Ammon's horn (tissue), 1 donor: ENCODE measurements around the gene NFX1.

Experiments used
- DNase-seq: peaks from one replicate; pipeline ENCODE4 v3.0.0-alpha.2; 2016; ENCODE audit warnings: low spot score

NFX1 gene

DNA sequence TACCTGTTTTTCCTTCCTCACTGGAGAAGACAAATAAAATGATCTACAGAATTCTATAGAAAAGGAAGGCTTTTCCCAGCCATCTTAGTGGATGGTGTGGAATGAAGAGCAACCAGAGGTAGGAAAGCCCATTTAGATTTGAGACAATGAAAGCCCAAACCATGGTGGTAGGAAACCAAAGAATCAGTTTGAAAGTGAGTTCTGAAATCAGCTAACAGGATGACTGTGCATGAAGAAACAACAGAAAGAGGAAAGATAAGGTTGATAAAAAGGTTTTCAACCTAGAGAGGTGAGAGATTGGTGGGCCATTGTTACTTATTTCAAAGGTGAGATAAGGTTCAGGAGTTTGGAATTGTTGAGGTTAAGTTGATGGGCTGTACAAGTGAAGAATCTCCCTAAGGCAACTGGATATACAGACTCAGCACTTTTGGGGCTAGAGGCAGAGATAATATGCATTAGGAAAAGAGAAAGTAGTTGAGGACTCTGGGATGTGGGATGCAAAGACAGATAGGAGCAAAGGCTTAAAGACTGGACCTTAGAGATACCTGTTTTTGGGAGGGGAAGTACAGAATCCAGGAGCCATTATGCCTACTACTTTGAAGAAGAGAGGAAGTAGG lies 23.1 kb upstream of the NFX1 start:
- DNase-seq, result no peak

DNA sequence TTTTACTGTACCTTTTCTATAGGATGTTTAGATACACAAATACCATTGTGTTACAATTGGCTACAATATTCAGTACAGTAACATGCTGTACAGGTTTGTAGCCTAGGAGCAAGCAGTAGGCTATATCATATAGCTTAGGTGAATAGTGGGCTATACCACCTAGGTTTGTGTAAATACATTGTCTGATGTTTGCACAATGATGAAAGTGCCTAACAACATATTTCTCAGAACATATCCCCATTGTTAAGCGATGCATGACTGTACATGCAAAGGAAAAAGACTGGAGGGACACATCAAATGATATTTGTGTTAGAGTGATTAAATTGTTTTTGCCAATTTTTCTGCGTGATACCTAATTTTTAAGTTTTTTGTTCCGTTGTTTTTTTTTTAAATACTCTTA lies 20.2 kb upstream of the NFX1 start:
- DNase-seq, result no peak

- DNase-seq, result no peak
Observed at GRCh38 chr9:33272061-33272460, 18.3 kb upstream of the NFX1 start.

- no peak for DNase-seq
Observed at GRCh38 chr9:33273266-33273971, 16.9 kb upstream of the NFX1 start.

DNA sequence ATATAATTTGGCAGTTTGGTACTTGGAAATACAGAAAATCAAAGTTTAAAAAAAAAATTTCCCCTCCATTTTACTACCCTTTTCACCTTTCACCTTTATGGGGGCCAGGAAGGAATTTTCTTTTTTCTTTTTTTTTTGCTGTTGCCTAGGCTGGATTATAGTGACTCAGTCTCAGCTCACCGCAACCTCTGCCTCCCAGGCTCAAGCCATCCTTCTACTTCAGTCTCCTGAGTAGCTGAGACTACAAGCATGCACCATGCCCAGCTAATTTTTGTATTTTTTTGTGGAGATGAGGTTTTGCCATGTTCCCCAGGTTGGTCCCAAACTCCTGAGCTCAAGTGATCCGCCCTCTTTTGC lies 16.4 kb upstream of the NFX1 start:
- no peak for DNase-seq

- DNase-seq, result no peak
Observed at GRCh38 chr9:33277484-33277883, 12.8 kb upstream of the NFX1 start.

DNA sequence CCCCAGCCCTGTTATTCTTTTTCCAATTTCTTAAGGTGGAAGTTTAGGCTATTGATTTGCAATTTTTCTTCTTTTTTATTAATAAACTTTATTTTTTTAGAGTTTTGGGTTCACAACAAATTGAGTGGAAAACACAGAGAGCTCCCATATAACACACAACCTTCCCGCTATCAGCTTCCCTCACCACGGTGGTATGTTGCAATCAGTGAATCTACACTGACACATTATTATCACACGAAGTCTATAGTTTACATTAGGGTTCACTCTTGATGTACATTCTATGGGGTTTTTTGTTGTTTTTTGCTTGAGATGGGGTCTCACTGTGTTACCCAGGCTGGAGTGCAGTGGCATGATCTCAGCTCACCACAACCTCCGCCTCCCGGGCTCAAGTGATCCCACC lies 4.8 kb upstream of the NFX1 start:
- DNase-seq, result no peak

DNA sequence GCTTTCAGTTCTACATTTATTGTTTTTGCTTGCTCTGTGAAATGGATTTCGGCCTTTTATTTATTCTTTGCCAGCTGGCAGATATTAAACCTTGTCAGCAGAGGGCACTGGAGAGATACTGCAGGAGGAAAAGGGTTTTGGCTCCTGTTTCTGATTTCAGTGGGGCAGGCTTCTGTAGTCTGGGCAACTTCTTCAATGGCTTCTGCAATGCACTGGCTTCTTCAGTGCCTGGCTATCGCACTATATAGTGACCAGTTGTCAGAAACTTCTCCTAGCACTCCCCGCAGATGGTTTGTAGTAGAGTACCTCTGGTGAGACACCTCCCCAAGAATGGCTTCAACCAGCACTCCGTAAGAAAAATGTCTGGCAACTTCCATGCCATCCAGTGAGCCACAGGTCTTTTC lies 3.2 kb upstream of the NFX1 start:
- peak; percentile 81 for DNase-seq

- no peak for DNase-seq
Observed at GRCh38 chr9:33288235-33288634, 2.1 kb upstream of the NFX1 start.

DNA sequence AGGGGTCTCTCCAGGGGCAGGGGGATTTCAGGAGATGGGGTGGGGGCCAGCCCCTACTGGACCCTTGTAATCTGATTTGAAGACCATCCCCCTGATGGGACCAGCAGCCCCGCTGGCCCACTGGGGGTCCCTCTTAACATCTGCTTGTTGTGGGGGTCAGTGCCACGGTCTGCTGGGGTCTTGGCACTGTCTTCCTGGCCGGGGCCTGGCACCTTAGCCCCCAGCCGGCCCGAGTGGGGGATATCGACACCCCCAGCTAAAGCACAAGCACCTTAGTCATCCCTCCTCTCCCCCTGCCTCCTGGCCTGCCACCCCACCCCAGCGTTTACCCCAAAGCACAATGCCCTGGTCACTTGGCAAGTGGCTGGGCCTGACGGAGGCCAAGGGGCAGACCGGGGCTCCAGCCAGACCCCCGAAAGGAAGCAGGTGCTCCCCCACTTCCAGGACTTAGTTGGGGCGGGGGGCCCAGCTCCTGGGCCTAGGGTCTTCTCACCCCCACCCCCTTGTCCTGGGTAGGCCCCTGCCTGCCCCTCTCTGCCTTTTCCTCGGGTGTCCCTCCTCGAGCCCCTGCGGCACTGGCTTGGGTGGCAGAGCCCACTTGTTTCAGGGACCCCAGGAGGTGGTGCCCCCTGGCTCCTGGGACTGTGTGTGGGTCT lies 1.4 kb upstream of the NFX1 start:
- no peak for DNase-seq

GRCh38 chr9:33289496-33289895 lies 820 bp upstream of the NFX1 start:
- peak; percentile 18 for DNase-seq

GRCh38 chr9:33289936-33290246 lies 425 bp upstream of the NFX1 start:
- no peak for DNase-seq

DNA sequence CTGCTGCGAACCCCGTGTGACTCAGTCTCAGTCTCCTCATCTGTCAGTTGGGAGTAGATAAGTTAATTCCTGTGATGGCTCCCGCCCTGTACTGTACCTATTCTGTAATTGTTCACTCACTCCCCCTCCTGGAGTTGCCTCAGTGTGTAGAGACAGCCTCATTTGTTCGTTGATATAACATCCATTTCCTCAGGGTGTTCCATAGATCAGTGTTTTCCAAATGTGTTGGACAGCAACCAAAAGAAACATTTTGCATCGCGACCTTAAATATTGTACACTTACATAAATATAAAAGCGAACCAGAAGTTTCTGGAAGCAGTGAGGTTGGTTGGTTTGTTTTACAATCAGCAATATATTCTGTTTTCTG lies 698 bp downstream of the NFX1 start:
- no peak for DNase-seq

- DNase-seq, result no peak
Observed at GRCh38 chr9:33291901-33292300, 1.6 kb downstream of the NFX1 start.

- DNase-seq, result no peak
Observed at GRCh38 chr9:33293782-33294181, 3.5 kb downstream of the NFX1 start.

- DNase-seq, result no peak
Observed at GRCh38 chr9:33294670-33295432, 4.5 kb downstream of the NFX1 start.

- DNase-seq, result no peak
Observed at GRCh38 chr9:33295571-33295970, 5.3 kb downstream of the NFX1 start.

GRCh38 chr9:33297432-33297831 lies 7.1 kb downstream of the NFX1 start:
- DNase-seq, result peak; percentile 78

- DNase-seq, result no peak
Observed at GRCh38 chr9:33300546-33300945, 10.2 kb downstream of the NFX1 start.

- no peak for DNase-seq
Observed at GRCh38 chr9:33304362-33304761, 14.0 kb downstream of the NFX1 start.

- DNase-seq, result no peak
Observed at GRCh38 chr9:33306037-33306436, 15.7 kb downstream of the NFX1 start.

GRCh38 chr9:33307067-33307466 lies 16.8 kb downstream of the NFX1 start:
- DNase-seq, result no peak

DNA sequence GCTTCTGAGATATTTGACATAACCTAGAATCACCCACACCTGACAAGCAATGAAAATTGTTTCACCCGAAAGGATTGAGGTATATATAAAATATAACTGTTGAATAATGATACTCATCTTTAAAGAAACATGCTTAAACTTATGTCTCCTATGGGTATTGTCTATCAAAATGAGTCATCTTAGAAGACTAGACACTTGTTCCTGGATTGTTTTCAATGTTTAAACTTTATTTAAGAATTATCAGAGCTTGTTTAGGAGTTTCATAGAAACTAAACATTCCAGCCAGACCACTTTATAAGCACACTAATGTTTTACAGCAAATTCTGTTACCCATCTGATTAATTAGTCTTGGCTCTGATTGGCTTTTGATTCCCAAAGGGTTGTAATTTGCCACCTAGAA lies 19.6 kb downstream of the NFX1 start:
- no peak for DNase-seq
